Lower lobe of right lung (tissue), 2 donors: ENCODE data around the gene GPR42. TPM values are rescaled to one million over a fixed set of nuclear protein-coding genes. Genes with fewer than 3 reads are reported as not detected.

Experiments used
- ATAC-seq, 2 donors: fragments of 200-7000 bp; cut with Tn5 transposase; one replicate each; pipeline ENCODE4 v1.9.1; 2020 to 2022; ENCODE audit warnings: mild to moderate bottlenecking in 2 of 2, moderate library complexity in 2 of 2
- DNase-seq: peaks from one replicate; pipeline ENCODE4 v3.0.0-alpha.2; 2020
- H3K27ac ChIP-seq: fragments of 200-600 bp; one replicate; pipeline ENCODE4 v1.8.0; 2022
- H3K27me3 ChIP-seq: fragments of 200-600 bp; one replicate; pipeline ENCODE4 v1.8.0; 2022; ENCODE audit warnings: low read depth
- H3K36me3 ChIP-seq: fragments of 200-600 bp; one replicate; pipeline ENCODE4 v1.8.0; 2022; ENCODE audit warnings: mild to moderate bottlenecking
- H3K4me1 ChIP-seq: fragments of 200-600 bp; one replicate; pipeline ENCODE4 v1.8.0; 2022
- H3K4me3 ChIP-seq: fragments of 200-600 bp; one replicate; pipeline ENCODE4 v1.8.0; 2022; ENCODE audit warnings: mild to moderate bottlenecking
- H3K9me3 ChIP-seq: fragments of 200-600 bp; one replicate; pipeline ENCODE4 v1.8.0; 2022
- CTCF ChIP-seq: fragments of 200-600 bp; IDR thresholded peaks from one replicate; pipeline ENCODE4 v1.8.0; 2022; ENCODE audit warnings: antibody characterized with exemption, mild to moderate bottlenecking
- intact Hi-C: fragments of 100-400 bp; cut with DNase I; formaldehyde crosslinking; loops from one replicate; pipeline ENCODE4 v1.11.0; 2022
- total RNA-seq: library from RNA; stranded (reverse); fragmentation: NEBNext Ultra II Directional; extraction: Animal tissue kit (Norgen Biotek cat#: 25700); gene quantifications from one replicate; pipeline ENCODE4 v1.2.1, GENCODE V29; 2021
- donor health status: DM: no; HTN: yes; CAD: no; lungs with severe emphysema.

The GPR42 gene
- total RNA-seq, 1 donor from 2014 or later, result not detected

DNA sequence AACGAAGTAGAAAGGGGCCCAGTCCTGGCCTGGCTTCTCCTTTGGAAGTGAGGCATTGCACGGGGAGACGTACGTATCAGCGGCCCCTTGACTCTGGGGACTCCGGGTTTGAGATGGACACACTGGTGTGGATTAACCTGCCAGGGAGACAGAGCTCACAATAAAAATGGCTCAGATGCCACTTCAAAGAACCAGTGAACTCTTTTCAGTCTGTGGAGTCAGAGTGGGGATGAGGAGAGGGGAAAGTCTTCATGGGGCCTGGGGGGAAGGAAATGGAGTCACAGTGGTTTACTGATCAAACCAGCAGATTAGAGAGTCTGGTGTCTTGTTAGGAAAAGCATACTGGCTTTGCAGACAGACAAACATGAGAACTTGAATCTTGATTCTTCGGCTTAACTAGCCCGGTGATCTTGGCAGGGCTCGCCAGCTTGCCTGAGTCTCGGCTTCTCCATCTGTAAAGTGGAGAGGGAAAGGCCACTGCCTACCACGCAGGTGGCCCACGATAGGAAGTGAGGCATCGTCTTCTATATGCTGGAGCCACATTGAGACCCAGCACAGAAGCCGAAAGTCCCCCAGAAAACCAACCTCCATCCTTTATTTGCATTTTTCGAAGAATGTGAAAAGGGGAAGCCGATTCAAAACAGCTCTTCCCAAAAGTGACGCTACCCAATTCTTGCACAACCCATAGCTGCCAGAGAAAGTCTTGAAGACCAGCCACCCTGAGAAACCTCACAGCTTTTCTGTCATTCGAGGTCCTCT, 23.5 kb upstream of the GPR42 start, which contains the start of gene FFAR1:
TSS of gene FFAR1 (plus strand) at position 732 of the 759 bp plus-strand sequence. CDS start 3,650 bp downstream, outside the sequence.
- Histone ChIP-seq H3K27ac (peak within 1 kb of the TSS; percentile 8), H3K4me3 (no peak within 1 kb of the TSS), H3K9me3 (no peaks in the 10 kb centered on the region), H3K4me1 (peaks cover 10% of the 10 kb centered on the region), H3K27me3 (peaks cover 12% of the 10 kb centered on the region), H3K36me3 (no peaks in the 10 kb centered on the region)
- ATAC-seq (peak in 1 of 2 donors; percentile 18), DNase-seq (peak; percentile 43)
- no peak for TF ChIP-seq CTCF
- intact Hi-C loops, result no loop called here

DNA sequence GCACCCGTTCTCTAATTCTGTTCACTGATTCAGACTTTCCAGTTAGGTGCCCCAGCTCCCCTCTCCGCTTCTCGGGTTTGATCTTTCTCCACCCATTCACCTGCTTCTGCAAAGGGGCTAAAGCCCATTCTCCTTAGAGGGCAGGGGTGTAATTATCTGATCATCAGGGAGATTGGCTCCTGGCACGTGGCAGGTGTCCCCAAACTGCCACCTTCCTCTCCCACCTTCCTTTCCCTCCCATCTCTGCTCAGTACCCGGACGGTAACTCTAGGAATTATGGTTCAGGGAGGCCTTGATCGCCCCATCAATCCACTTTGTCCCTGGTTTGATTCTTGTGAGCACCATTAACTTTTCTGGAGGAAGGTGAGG, 23.0 kb upstream of the GPR42 start:
- H3K36me3 ChIP-seq, result no peaks in the 10 kb centered on the region
- no peak for TF ChIP-seq CTCF
- peaks cover 11% of the 10 kb centered on the region for H3K4me1 ChIP-seq
- ATAC-seq, result no peak
- H3K27ac ChIP-seq, result no peak overlapping the region
- H3K4me3 ChIP-seq, result no peak overlapping the region
- DNase-seq, result no peak
- no peaks in the 10 kb centered on the region for H3K9me3 ChIP-seq
- intact Hi-C loops, result no loop called here
- peaks cover 12% of the 10 kb centered on the region for H3K27me3 ChIP-seq

- H3K4me1 ChIP-seq, result peaks cover 15% of the 10 kb centered on the region
- intact Hi-C loops, result no loop called here
- DNase-seq, result peak; percentile 14
Measured at GRCh38 chr19:35348911-35349611, 21.8 kb upstream of the GPR42 start.

GRCh38 chr19:35349614-35350521, 21.0 kb upstream of the GPR42 start:
- DNase-seq, result peak; percentile 37
- intact Hi-C loops, result no loop called here
- Histone ChIP-seq H3K9me3 (no peaks in the 10 kb centered on the region), H3K36me3 (no peaks in the 10 kb centered on the region), H3K4me1 (peaks cover 15% of the 10 kb centered on the region), H3K4me3 (no peak overlapping the region), H3K27ac (no peak overlapping the region), H3K27me3 (peaks cover 12% of the 10 kb centered on the region)
- no peak for TF ChIP-seq CTCF
- no peak for ATAC-seq

More at GRCh38 chr19:35348911-35349611, 21.8 kb upstream of the GPR42 start:
- H3K27ac ChIP-seq, result no peak overlapping the region
- ATAC-seq, result no peak
- peaks cover 12% of the 10 kb centered on the region for H3K27me3 ChIP-seq
- H3K4me3 ChIP-seq, result no peak overlapping the region
- no peak for TF ChIP-seq CTCF
- H3K36me3 ChIP-seq, result no peaks in the 10 kb centered on the region
- H3K9me3 ChIP-seq, result no peaks in the 10 kb centered on the region

GRCh38 chr19:35350591-35350990, 20.3 kb upstream of the GPR42 start:
- intact Hi-C loops, result no loop called here
- H3K27ac ChIP-seq, result no peak overlapping the region
- no peak for TF ChIP-seq CTCF
- ATAC-seq (no peak), DNase-seq (peak; percentile 21)
- no peak overlapping the region for H3K4me3 ChIP-seq
- H3K4me1 ChIP-seq, result peaks cover 15% of the 10 kb centered on the region
- peaks cover 16% of the 10 kb centered on the region for H3K27me3 ChIP-seq
- no peaks in the 10 kb centered on the region for H3K9me3 ChIP-seq
- no peaks in the 10 kb centered on the region for H3K36me3 ChIP-seq
